A549 (cell line): ENCODE data around the gene ACADM. TPM values are rescaled to one million over a fixed set of nuclear protein-coding genes. Genes with fewer than 3 reads are reported as not detected.

ENCODE experiments used
- ATAC-seq, 2 experiments: fragments of 200-7000 bp in 1 of 2; fragments of >200 bp in 1 of 2; cut with Nextera tagmentation in 1 of 2; cut with Tn5 transposase in 1 of 2; 3 replicates each; pipeline versions ENCODE4 v1.8.0 to v1.9.1; 2018 to 2020; ENCODE audit warnings: mild to moderate bottlenecking in 1 of 2, moderate library complexity in 1 of 2
- CTCF ChIA-PET: fragments of 300-600 bp; sonication (Branson Sonifier 250); formaldehyde crosslinking; extraction: SDS; loops from one replicate; lab custom pipeline; 2021; ENCODE audit warnings: antibody characterized with exemption, inconsistent platforms; lab: Yijun Ruan, JAX
- POLR2A ChIA-PET: fragments of 350-600 bp; formaldehyde crosslinking; extraction: SDS; loops from one replicate; lab custom pipeline; 2021; ENCODE audit warnings: antibody characterized with exemption, inconsistent platforms; lab: Yijun Ruan, JAX
- DNase-seq, 2 experiments: peaks; one replicate each; pipeline versions ENCODE4 v3.0.0 to v3.0.0-alpha.2; 2011 to 2016; ENCODE audit warnings: low read depth in 1 of 2, low spot score in 1 of 2
- FAIRE-seq: peaks from 2 replicates; lab custom pipeline; 2011; peaks lifted over from hg19 to GRCh38; lab: Jason Lieb, UNC
- H3K27ac ChIP-seq, 2 experiments: fragments of >200 bp; sonication (Bioruptor Twin); formaldehyde crosslinking; 3 replicates each; pipeline ENCODE4 v1.5.1; 2016 to 2017
- H3K4me1 ChIP-seq: fragments of >200 bp; sonication (Bioruptor Twin); formaldehyde crosslinking; 3 replicates; pipeline ENCODE4 v1.6.1; 2016
- H3K4me2 ChIP-seq: fragments of >200 bp; sonication (Bioruptor Twin); formaldehyde crosslinking; 3 replicates; pipeline ENCODE4 v1.6.1; 2016
- H3K4me3 ChIP-seq: fragments of >200 bp; sonication (Bioruptor Twin); formaldehyde crosslinking; 3 replicates; pipeline ENCODE4 v1.5.1; 2016
- H3K9me3 ChIP-seq: fragments of >200 bp; sonication (Bioruptor Twin); formaldehyde crosslinking; 3 replicates; pipeline ENCODE4 v1.6.1; 2016
- ATOH8 ChIP-seq: fragments of 250-450 bp; sonication (Bioruptor Pico); IDR thresholded peaks from 2 replicates; pipeline ENCODE4 v1.5.0; 2020; ENCODE audit warnings: low read depth, mild to moderate bottlenecking, moderate library complexity
- BCL3 ChIP-seq: fragments of >200 bp; sonication (Bioruptor Twin); formaldehyde crosslinking; IDR thresholded peaks from 3 replicates; pipeline ENCODE4 v1.6.1; 2016
- CBX8 ChIP-seq: fragments of 200-600 bp; sonication (generic); IDR thresholded peaks from 2 replicates; pipeline ENCODE4 v1.6.1; 2016
- CEBPB ChIP-seq, 2 experiments: fragments of >200 bp in 1 of 2; sonication (Bioruptor Twin) in 1 of 2; formaldehyde crosslinking in 1 of 2; IDR thresholded peaks; 2 replicates each; pipeline ENCODE4 v1.6.1; 2012 to 2016
- E2F6 ChIP-seq: IDR thresholded peaks from 2 replicates; pipeline ENCODE4 v1.6.1; 2012; ENCODE audit warnings: low read depth, borderline replicate concordance
- EHMT2 ChIP-seq: fragments of 200-600 bp; sonication (generic); IDR thresholded peaks from 2 replicates; pipeline ENCODE4 v1.6.1; 2016; ENCODE audit warnings: antibody characterized with exemption, low read depth, mild to moderate bottlenecking, moderate library complexity
- ELK1 ChIP-seq: fragments of 150-350 bp; IDR thresholded peaks from 2 replicates; pipeline ENCODE4 v1.6.1; 2014; ENCODE audit warnings: low read depth, mild to moderate bottlenecking, low read length
- FOSB ChIP-seq: fragments of 250-450 bp; sonication (Bioruptor Pico); IDR thresholded peaks from 2 replicates; pipeline ENCODE4 v1.5.0; 2020; ENCODE audit warnings: mild to moderate bottlenecking, moderate library complexity
- HOXA7 ChIP-seq: fragments of 250-450 bp; sonication (Bioruptor Pico); IDR thresholded peaks from 2 replicates; pipeline ENCODE4 v1.5.0; 2020; ENCODE audit warnings: mild to moderate bottlenecking, moderate library complexity
- MYC ChIP-seq: IDR thresholded peaks from 2 replicates; pipeline ENCODE4 v1.6.1; 2012; ENCODE audit warnings: mild to moderate bottlenecking, inconsistent platforms, low read length, improper control_type of control experiment, borderline replicate concordance
- NFE2L2 ChIP-seq: fragments of 150-350 bp; conservative IDR thresholded peaks from 2 replicates; pipeline ENCODE4 v1.6.1; 2014; ENCODE audit warnings: low read length
- PBX3 ChIP-seq: IDR thresholded peaks from 2 replicates; pipeline ENCODE4 v1.6.1; 2012
- PHF8 ChIP-seq: fragments of 200-600 bp; sonication (generic); IDR thresholded peaks from 2 replicates; pipeline ENCODE4 v1.6.1; 2016; ENCODE audit warnings: low read depth, mild to moderate bottlenecking, antibody characterized with exemption, moderate library complexity, borderline replicate concordance
- POLR2A ChIP-seq: IDR thresholded peaks from 2 replicates; pipeline ENCODE4 v1.6.1; 2012; ENCODE audit warnings: mild to moderate bottlenecking, low read length
- RARB ChIP-seq: fragments of 250-450 bp; sonication (Bioruptor Pico); IDR thresholded peaks from 2 replicates; pipeline ENCODE4 v1.8.0; 2021; ENCODE audit warnings: mild to moderate bottlenecking, moderate library complexity
- RFX5 ChIP-seq: fragments of 450-650 bp; IDR thresholded peaks from 2 replicates; pipeline ENCODE4 v1.7.1; 2014; ENCODE audit warnings: antibody characterized with exemption, mild to moderate bottlenecking, moderate library complexity
- USF2 ChIP-seq: fragments of 450-650 bp; IDR thresholded peaks from 2 replicates; pipeline ENCODE4 v1.6.1; 2014; ENCODE audit warnings: antibody characterized with exemption
- ZSCAN20 ChIP-seq: fragments of 250-450 bp; sonication (Bioruptor Pico); IDR thresholded peaks from 2 replicates; pipeline ENCODE4 v1.8.0; 2022; ENCODE audit warnings: mild to moderate bottlenecking, moderate library complexity
- polyA plus RNA-seq, 4 experiments: library from polyadenylated mRNA; depleted of rRNA in 3 of 4; stranded (reverse); fragments of >200 nt; fragmentation: RNase III in 1 of 4; extraction: RNeasy Plus Mini Kit Qiagen cat#74134 plus additional on column Dnase treatment in 1 of 4; gene quantifications; 2 replicates in 3 of 4; 3 replicates in 1 of 4; pipeline ENCODE4 v1.2.3, GENCODE V29; 2011 to 2017

ACADM gene
- polyA plus RNA-seq, 2 of the 4 experiments (the other 2 are of a cell fraction), result 45.1 to 45.4 TPM

GRCh38 chr1:75710832-75711231, 13.7 kb upstream of the ACADM start:
- no peak for DNase-seq
- H3K4me1 ChIP-seq, result no peaks in the 10 kb centered on the region
- peaks cover 5% of the 10 kb centered on the region; the same call in 1 of the 3 replicates for H3K9me3 ChIP-seq
- H3K27ac ChIP-seq, result no peak overlapping the region
- FAIRE-seq, result no peak
- ChIA-PET POLR2A (no interaction called here), CTCF (no interaction called here)
- no peak for ATAC-seq
- TF ChIP-seq CBX8 (no peak), ELK1 (no peak), ATOH8 (CRISPR knock-in tag) (no peak), PBX3 (no peak), CEBPB (IDR thresholded peaks at IDR 0.05) (no peak), RFX5 (no peak), FOSB (CRISPR knock-in tag) (no peak), ZSCAN20 (no peak), NFE2L2 (no peak), BCL3 (no peak), EHMT2 (no peak), E2F6 (no peak)
- H3K4me2 ChIP-seq, result no peak overlapping the region
- H3K4me3 ChIP-seq, result no peak overlapping the region

GRCh38 chr1:75711846-75712245, 12.7 kb upstream of the ACADM start:
- no peak for FAIRE-seq

More at GRCh38 chr1:75711846-75712245, 12.7 kb upstream of the ACADM start:
- ChIA-PET CTCF (no interaction called here), POLR2A (no interaction called here)
- H3K9me3 ChIP-seq, result peaks cover 5% of the 10 kb centered on the region; the same call in 1 of the 3 replicates
- DNase-seq (no peak), ATAC-seq (no peak)
- no peak for TF ChIP-seq BCL3
- TF ChIP-seq PHF8, result no peak
- TF ChIP-seq NFE2L2, result no peak
- no peak for TF ChIP-seq MYC
- no peak for TF ChIP-seq RARB (CRISPR knock-in tag)
- TF ChIP-seq POLR2A, result no peak
- TF ChIP-seq USF2, result no peak
- no peak for TF ChIP-seq HOXA7 (CRISPR knock-in tag)
- no peak overlapping the region for H3K4me3 ChIP-seq
- H3K4me1 ChIP-seq, result no peaks in the 10 kb centered on the region
- H3K4me2 ChIP-seq, result no peak overlapping the region
- no peak overlapping the region for H3K27ac ChIP-seq
